DMS53 (cell line): ENCODE measurements around the gene COL4A4.

Experiments used
- DNase-seq: peaks from one replicate; lab custom pipeline; 2025; lab: John Stamatoyannopoulos, UW

The COL4A4 gene

GRCh38 chr2:226981791-226982326, 182.1 kb downstream of the COL4A4 start:
- DNase-seq: no peak

DNA sequence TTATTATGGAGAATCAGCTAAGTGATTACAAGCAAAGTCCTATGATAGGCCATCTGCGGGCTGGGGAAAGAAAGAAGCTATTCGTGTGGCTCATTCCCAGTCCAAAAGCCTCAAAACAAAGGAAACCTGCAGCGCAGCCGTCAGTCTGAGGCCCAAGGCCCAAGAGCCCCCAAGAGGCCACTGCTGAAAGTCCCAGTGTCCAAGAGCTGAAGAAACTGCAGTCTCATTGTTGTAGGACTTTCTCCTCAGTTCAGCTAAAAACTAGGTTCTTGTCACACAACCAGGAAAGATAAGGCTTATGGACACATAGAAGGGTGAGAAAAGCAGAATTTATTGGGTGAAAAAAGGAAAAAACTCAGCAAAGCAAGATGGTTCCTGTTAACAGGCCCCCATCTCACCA, 185.0 kb downstream of the COL4A4 start:
- DNase-seq: no peak

GRCh38 chr2:226978300-226978699, 185.7 kb downstream of the COL4A4 start:
- no peak for DNase-seq

- no peak for DNase-seq
These were observed 186.2 kb downstream of the COL4A4 start for GRCh38 chr2:226977775-226978190.

DNA sequence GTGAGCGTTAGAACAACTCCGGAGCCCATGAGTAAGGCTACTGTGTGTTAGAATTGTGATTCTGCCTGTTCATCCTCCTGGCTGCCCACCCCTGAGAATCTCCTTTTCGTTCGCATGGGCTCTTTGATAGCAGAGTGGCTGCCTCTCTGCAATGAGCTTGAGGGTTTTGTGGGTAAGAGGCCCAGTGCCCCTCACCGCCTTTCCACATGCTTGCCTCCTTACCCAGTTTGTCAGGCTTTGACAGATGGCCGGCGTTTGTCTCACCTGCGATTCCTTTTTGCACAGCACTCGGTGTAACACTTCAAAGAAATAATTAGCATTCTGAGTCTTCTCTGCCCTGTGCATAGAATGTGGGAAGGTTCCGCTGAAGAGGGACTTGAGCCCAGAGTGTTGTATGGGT, 190.2 kb downstream of the COL4A4 start:
- DNase-seq: no peak

- no peak for DNase-seq
These were observed 192.2 kb downstream of the COL4A4 start for GRCh38 chr2:226971770-226972169.

- DNase-seq: no peak
These were observed 192.9 kb downstream of the COL4A4 start for GRCh38 chr2:226971084-226971483.

- DNase-seq: no peak
These were observed 193.6 kb downstream of the COL4A4 start for GRCh38 chr2:226970362-226970761.

DNA sequence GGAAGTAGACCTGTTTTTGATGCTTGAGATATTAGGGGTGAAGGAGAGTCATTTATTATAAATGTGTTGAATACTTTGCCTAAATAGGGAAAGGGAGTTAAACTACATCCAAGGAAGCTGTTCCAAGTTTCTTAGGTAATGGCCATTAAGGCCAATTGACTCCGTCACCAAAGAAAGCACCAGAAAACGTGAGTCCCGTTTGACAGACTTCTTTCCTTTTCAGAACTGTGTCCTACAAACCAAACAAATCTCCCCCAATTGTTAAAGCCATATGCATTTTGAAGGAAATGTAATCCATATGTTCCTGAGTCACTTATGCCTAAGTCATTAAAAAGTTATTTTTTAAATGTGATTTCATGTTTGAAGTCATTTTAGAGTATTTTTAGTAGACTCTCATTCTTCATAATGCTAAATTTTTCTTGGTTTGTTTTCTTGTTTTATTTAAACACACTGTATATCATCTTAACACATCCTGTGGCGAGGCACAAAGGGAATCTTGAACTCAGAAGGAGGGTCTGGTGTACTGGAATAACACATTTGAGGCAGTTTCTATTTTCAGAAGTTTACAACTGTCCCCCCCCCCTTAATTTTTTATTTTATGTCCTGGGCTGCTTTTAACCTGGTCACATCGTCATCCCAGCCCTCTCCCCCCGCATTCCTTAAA, 194.5 kb downstream of the COL4A4 start:
- DNase-seq: no peak

- no peak for DNase-seq
These were observed 198.6 kb downstream of the COL4A4 start for GRCh38 chr2:226965376-226965775.

DNA sequence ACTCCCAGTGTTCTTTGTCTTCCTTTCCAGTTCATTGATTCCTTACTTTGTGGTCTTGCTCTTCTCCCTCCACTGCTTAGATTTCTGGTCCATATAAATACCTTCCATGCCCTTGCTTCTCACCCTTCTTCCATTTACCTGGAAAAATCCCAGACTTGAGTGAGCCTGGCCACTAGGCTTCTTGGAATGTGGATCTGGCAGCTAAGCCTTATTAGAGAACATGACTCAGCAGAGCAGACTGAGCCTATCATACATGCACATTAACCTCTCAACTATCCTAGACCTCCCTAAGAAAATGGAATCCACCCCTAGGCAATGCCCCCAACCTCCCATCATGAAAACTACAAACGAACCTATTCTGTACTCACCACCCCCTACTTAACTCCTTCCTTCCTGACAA, 200.5 kb downstream of the COL4A4 start:
- DNase-seq: no peak

DNA sequence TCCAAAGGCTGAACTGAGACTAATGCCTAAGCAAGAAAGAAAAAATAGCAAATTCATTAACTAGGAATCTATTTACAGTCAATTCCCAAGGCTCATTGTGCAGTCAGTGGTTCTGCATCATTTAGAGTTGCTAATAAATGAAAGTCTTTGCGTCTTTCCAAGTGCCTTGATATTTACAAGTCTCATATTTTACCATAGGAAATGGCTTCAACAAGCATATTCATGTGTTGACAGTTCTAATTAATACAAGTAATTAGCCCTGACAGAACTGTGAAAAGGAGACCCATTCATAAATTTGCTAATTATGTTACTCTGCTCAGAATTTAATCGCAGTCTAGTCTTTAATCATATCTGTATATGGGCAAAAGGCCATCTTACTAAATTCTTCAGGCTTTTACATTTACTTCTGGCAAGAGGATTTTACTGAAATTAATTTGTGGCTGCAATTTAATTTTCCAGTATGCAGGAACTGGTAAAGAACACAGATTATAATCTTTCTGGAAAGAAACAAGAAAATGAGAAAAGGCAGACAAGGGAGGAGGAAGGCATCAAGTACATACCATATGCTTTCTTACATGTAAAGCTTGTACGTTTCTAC, 201.7 kb downstream of the COL4A4 start:
- no peak for DNase-seq

DNA sequence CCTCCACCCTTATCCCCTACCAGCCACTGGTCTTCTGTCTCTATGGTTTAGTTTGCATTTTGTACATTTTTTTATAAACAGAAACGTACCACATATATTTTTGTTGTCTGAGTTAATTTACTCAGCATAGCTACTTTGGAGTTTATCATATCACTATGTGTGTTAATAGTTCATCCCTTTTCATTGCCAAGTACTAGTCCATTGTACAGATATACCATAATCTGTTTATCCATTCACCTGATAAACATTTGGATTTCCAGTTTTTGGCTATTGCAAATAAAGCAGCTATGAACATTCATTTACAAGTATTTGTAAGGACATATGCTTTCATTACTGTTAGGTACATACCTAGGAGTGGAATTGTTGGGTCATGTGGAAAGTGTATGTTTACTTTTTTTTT, 204.6 kb downstream of the COL4A4 start:
- DNase-seq: no peak

- DNase-seq: no peak
These were observed 207.3 kb downstream of the COL4A4 start for GRCh38 chr2:226956659-226957058.

DNA sequence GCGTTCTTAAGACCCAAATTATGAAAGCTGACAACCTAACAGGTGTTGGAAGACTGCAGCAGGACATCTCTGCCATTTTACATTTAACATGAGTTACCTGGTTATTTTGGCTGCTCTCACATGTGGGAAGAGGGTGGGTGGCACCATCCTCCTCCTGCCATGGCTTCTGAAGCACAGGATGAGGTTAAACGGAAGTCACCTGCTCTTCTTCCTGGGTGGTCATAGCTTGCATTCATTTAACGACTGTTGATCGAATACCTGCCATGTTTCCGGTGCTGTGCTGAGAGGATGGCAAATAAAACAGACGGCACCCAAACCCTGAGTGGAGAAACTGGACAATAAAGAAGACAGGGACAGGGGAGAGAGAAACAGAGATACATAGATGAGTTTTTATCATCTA, 210.2 kb downstream of the COL4A4 start:
- DNase-seq: no peak

GRCh38 chr2:226953206-226953605, 210.8 kb downstream of the COL4A4 start:
- DNase-seq: no peak
